GM19193 (cell line): ENCODE results near the gene BCAS1.

Source experiments
- POLR2A ChIP-seq: IDR thresholded peaks from 4 replicates; pipeline ENCODE4 v1.6.1; 2011; ENCODE audit not compliant: insufficient read depth, insufficient read length; ENCODE audit errors: extremely low read depth

The BCAS1 gene

GRCh38 chr20:54047720-54048119 is 22.7 kb downstream of the BCAS1 start:
- TF ChIP-seq POLR2A: no peak

- TF ChIP-seq POLR2A: no peak
These were observed 23.3 kb downstream of the BCAS1 start for GRCh38 chr20:54047048-54047447.

- no peak for TF ChIP-seq POLR2A
These were observed 26.2 kb downstream of the BCAS1 start for GRCh38 chr20:54044156-54044555.

GRCh38 chr20:54043076-54043967 is 27.1 kb downstream of the BCAS1 start:
- no peak for TF ChIP-seq POLR2A

- TF ChIP-seq POLR2A: no peak
These were observed 28.4 kb downstream of the BCAS1 start for GRCh38 chr20:54042021-54042420.

- TF ChIP-seq POLR2A: no peak
These were observed 29.1 kb downstream of the BCAS1 start for GRCh38 chr20:54041336-54041735.

GRCh38 chr20:54040531-54040930 is 29.9 kb downstream of the BCAS1 start:
- no peak for TF ChIP-seq POLR2A

GRCh38 chr20:54038961-54039360 is 31.4 kb downstream of the BCAS1 start:
- no peak for TF ChIP-seq POLR2A

- no peak for TF ChIP-seq POLR2A
These were observed 32.9 kb downstream of the BCAS1 start for GRCh38 chr20:54037525-54037924.

- TF ChIP-seq POLR2A: no peak
These were observed 40.8 kb downstream of the BCAS1 start for GRCh38 chr20:54029643-54030042.

- TF ChIP-seq POLR2A: no peak
These were observed 41.2 kb downstream of the BCAS1 start for GRCh38 chr20:54029176-54029575.

GRCh38 chr20:54028276-54029011 is 42.0 kb downstream of the BCAS1 start:
- no peak for TF ChIP-seq POLR2A

GRCh38 chr20:54027704-54028103 is 42.7 kb downstream of the BCAS1 start:
- no peak for TF ChIP-seq POLR2A

GRCh38 chr20:54026295-54027064 is 43.9 kb downstream of the BCAS1 start:
- no peak for TF ChIP-seq POLR2A

GRCh38 chr20:54025251-54025771 is 45.1 kb downstream of the BCAS1 start:
- TF ChIP-seq POLR2A: no peak
